AG09319 (cell line): ENCODE measurements around the gene NCCRP1.

Source experiments
- DNase-seq: peaks from one replicate; pipeline ENCODE4 v3.0.0-alpha.2; 2010; ENCODE audit warnings: low read depth; ENCODE audit errors: extremely low read depth
- TF ChIP-seq, protein P1 (sequence below): IDR thresholded peaks from 2 replicates; pipeline ENCODE4 v1.5.1; 2011; ENCODE audit warnings: low read depth, mild to moderate bottlenecking, inconsistent platforms, low read length, moderate library complexity

Gene NCCRP1

GRCh38 chr19:39246951-39247669 lies 50.3 kb downstream of the NCCRP1 start:
- DNase-seq = no peak
- TF ChIP-seq, protein P1, sequence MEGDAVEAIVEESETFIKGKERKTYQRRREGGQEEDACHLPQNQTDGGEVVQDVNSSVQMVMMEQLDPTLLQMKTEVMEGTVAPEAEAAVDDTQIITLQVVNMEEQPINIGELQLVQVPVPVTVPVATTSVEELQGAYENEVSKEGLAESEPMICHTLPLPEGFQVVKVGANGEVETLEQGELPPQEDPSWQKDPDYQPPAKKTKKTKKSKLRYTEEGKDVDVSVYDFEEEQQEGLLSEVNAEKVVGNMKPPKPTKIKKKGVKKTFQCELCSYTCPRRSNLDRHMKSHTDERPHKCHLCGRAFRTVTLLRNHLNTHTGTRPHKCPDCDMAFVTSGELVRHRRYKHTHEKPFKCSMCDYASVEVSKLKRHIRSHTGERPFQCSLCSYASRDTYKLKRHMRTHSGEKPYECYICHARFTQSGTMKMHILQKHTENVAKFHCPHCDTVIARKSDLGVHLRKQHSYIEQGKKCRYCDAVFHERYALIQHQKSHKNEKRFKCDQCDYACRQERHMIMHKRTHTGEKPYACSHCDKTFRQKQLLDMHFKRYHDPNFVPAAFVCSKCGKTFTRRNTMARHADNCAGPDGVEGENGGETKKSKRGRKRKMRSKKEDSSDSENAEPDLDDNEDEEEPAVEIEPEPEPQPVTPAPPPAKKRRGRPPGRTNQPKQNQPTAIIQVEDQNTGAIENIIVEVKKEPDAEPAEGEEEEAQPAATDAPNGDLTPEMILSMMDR = no peak

- TF ChIP-seq, protein P1 = no peak
- no peak for DNase-seq
Observed at GRCh38 chr19:39247701-39248664, 51.2 kb downstream of the NCCRP1 start.

DNA sequence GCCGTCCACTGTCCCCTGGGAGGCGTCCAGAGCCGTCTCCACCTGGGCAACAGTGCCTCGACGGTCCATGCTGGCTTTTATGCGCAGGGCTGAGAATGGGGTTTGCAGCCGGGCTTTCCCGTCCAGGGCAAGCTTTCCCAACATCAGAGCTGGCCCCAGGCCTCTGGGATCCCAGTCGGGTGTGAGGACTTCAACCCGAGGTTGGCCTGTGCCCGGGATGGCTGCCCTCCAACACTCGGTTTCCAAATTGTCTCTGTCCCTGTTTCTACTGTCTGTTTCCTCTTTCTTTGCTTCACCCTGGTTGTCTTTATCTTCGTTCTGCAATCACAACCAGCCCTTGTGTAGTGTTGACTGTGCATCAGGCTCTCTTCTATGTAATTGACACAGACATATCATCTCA lies 52.0 kb downstream of the NCCRP1 start, which contains the start of gene IFNL4:
Gene IFNL4, minus strand, starts transcription at position 51 of the 400 bp plus-strand sequence.
- DNase-seq = no peak
- TF ChIP-seq, protein P1 = no peak

GRCh38 chr19:39251081-39251480 lies 54.3 kb downstream of the NCCRP1 start:
- TF ChIP-seq, protein P1 = no peak
- no peak for DNase-seq
